ENCODE data around the gene CAV1.

- TF ChIP-seq, protein P1, sequence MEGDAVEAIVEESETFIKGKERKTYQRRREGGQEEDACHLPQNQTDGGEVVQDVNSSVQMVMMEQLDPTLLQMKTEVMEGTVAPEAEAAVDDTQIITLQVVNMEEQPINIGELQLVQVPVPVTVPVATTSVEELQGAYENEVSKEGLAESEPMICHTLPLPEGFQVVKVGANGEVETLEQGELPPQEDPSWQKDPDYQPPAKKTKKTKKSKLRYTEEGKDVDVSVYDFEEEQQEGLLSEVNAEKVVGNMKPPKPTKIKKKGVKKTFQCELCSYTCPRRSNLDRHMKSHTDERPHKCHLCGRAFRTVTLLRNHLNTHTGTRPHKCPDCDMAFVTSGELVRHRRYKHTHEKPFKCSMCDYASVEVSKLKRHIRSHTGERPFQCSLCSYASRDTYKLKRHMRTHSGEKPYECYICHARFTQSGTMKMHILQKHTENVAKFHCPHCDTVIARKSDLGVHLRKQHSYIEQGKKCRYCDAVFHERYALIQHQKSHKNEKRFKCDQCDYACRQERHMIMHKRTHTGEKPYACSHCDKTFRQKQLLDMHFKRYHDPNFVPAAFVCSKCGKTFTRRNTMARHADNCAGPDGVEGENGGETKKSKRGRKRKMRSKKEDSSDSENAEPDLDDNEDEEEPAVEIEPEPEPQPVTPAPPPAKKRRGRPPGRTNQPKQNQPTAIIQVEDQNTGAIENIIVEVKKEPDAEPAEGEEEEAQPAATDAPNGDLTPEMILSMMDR (IDR thresholded peaks at IDR 0.05) = no peak
- TF ChIP-seq POLR2A (IDR thresholded peaks at IDR 0.05) = no peak
Measured at GRCh38 chr7:116547347-116547746, 22.5 kb downstream of the CAV1 start.

Data from testis (tissue), 2 donors.